Stomach (tissue), 9 donors: Measurements from ENCODE around the gene ARSJ. TPM values are rescaled to one million over a fixed set of nuclear protein-coding genes. Genes with fewer than 3 reads are reported as not detected.

Experiments used
- DNase-seq, 2 donors: peaks; one replicate each; pipeline versions ENCODE4 v3.0.0 to v3.0.0-alpha.2; 2013 to 2019
- H3K27ac ChIP-seq, 5 donors: fragments of 200-600 bp in 4 of 5; sonication (generic) in 4 of 5; one replicate each; pipeline ENCODE4 v1.5.1; 2013 to 2019; ENCODE audit warnings: mild to moderate bottlenecking in 1 of 5, moderate library complexity in 1 of 5
- H3K27me3 ChIP-seq, 3 donors: fragments of 200-600 bp; sonication (generic); one replicate each; pipeline ENCODE4 v1.5.1; 2017 to 2019; ENCODE audit warnings: mixed run types in 1 of 3
- H3K36me3 ChIP-seq, 4 donors: fragments of 200-600 bp; sonication (generic); 1 replicate in 3 of 4; 2 replicates in 1 of 4; pipeline ENCODE4 v1.5.1; 2016 to 2019
- H3K4me1 ChIP-seq, 4 donors: fragments of 200-600 bp; sonication (generic); one replicate each; pipeline ENCODE4 v1.5.1; 2016 to 2019
- H3K4me3 ChIP-seq, 4 donors: fragments of 200-600 bp; sonication (generic) in 3 of 4; one replicate each; pipeline ENCODE4 v1.5.1; 2016 to 2019; ENCODE audit warnings: mild to moderate bottlenecking in 1 of 4
- H3K9me3 ChIP-seq, 4 donors: fragments of 200-600 bp; sonication (generic); one replicate each; pipeline ENCODE4 v1.5.1; 2016 to 2019
- CTCF ChIP-seq, 7 experiments: fragments of 450-650 bp in 4 of 7; fragments of 200-600 bp in 3 of 7; sonication (generic) in 3 of 7; IDR thresholded peaks; one replicate each; pipeline ENCODE4 v1.5.1; 2016 to 2019; ENCODE audit warnings: antibody characterized with exemption in 7 of 7, control low read depth in 2 of 7, mild to moderate bottlenecking in 1 of 7
- EP300 ChIP-seq: sonication (generic); formaldehyde crosslinking; IDR thresholded peaks from one replicate; pipeline ENCODE4 v1.6.1; 2017; ENCODE audit warnings: antibody characterized with exemption
- POLR2A ChIP-seq, 4 donors: fragments of 450-650 bp; IDR thresholded peaks; one replicate each; pipeline ENCODE4 v1.6.1; 2016; ENCODE audit warnings: antibody characterized with exemption in 4 of 4, control low read depth in 2 of 4, mild to moderate bottlenecking in 1 of 4, moderate library complexity in 1 of 4
- POLR2AphosphoS5 ChIP-seq, 3 donors: sonication (generic); formaldehyde crosslinking; IDR thresholded peaks; one replicate each; pipeline ENCODE4 v1.6.1; 2016; ENCODE audit warnings: antibody characterized with exemption in 3 of 3
- WGBS, 5 donors: extraction: QIAGEN DNeasy Blood & Tissue Kit in 3 of 5; methylation state at CpG; one replicate each; pipeline versions ENCODE4 v1.1.5 to v1.1.7; 2013 to 2018; 5-methylcytosine and 5-hydroxymethylcytosine counted together
- intact Hi-C: fragments of 100-400 bp; cut with DNase I; formaldehyde crosslinking; loops from one replicate; pipeline ENCODE4 v1.15.1; 2023; ENCODE audit warnings: low total_unique reads
- polyA plus RNA-seq, 3 donors: library from polyadenylated mRNA; stranded (reverse); fragments of 200-250 nt; gene quantifications; one replicate each; pipeline ENCODE4 v1.2.3, GENCODE V29; 2013
- total RNA-seq, 5 donors: library from RNA; depleted of rRNA; stranded (reverse); fragments of >200 nt; gene quantifications; one replicate each; pipeline versions ENCODE4 v1.1.0 to v1.2.3, GENCODE V29; 2014 to 2016
- donor health status: healthy with polysubstance abuse.
- donor health status: Bipolar disorder and iron deficiency.
- donor health status: healthy.

The ARSJ gene
- total and polyA plus RNA-seq, 8 donors = 0.92 to 23.3 (median 5.6) TPM

GRCh38 chr4:113972781-113973180 lies 6.7 kb downstream of the ARSJ start:
- DNase-seq = no peak
- intact Hi-C loops = no loop called here
- no peak overlapping the region for H3K27ac ChIP-seq
- peaks cover 0 to 43% (median 19%) of the 10 kb centered on the region in 4 donors for H3K4me1 ChIP-seq
- H3K27me3 ChIP-seq = no peaks in the 10 kb centered on the region
- no peaks in the 10 kb centered on the region for H3K36me3 ChIP-seq
- WGBS, 5 donors = 91 to 96% (median 94%) methylated on average over 4 of the region's 4 CpGs
- H3K9me3 ChIP-seq = peaks cover 0 to 6% (median 0%) of the 10 kb centered on the region in 4 donors
- TF ChIP-seq POLR2AphosphoS5 (IDR thresholded peaks at IDR 0.05) (no peak), POLR2A (IDR thresholded peaks at IDR 0.05) (no peak), EP300 (no peak), CTCF (IDR thresholded peaks at IDR 0.05) (no peak)
- no peak overlapping the region for H3K4me3 ChIP-seq

- DNase-seq = no peak
- Histone ChIP-seq H3K9me3 (peaks cover 0 to 6% (median 0%) of the 10 kb centered on the region in 4 donors), H3K4me1 (peaks cover 0 to 36% (median 15%) of the 10 kb centered on the region in 4 donors), H3K27ac (no peak overlapping the region), H3K36me3 (no peaks in the 10 kb centered on the region), H3K27me3 (no peaks in the 10 kb centered on the region), H3K4me3 (no peak overlapping the region)
- 62 to 72% (median 63%) methylated on average over 2 of the region's 2 CpGs for WGBS, 5 donors
- intact Hi-C loops = no loop called here
- TF ChIP-seq EP300 = no peak
- peak in 1 of 3 donors; percentile 48 for TF ChIP-seq POLR2AphosphoS5 (IDR thresholded peaks at IDR 0.05)
- TF ChIP-seq CTCF (IDR thresholded peaks at IDR 0.05) = no peak
- TF ChIP-seq POLR2A (IDR thresholded peaks at IDR 0.05) = no peak
These were observed 7.6 kb downstream of the ARSJ start for GRCh38 chr4:113971706-113972360.

- Histone ChIP-seq H3K27ac (no peak overlapping the region), H3K9me3 (peaks cover 0 to 4% (median 0%) of the 10 kb centered on the region in 4 donors), H3K36me3 (no peaks in the 10 kb centered on the region), H3K27me3 (no peaks in the 10 kb centered on the region), H3K4me1 (peaks cover 0 to 21% (median 3%) of the 10 kb centered on the region in 4 donors), H3K4me3 (no peak overlapping the region)
- 74 to 92% (median 85%) methylated on average over 1 of the region's 1 CpG for WGBS, 5 donors
- intact Hi-C loops = no loop called here
- TF ChIP-seq EP300 (no peak), POLR2AphosphoS5 (IDR thresholded peaks at IDR 0.05) (no peak), POLR2A (IDR thresholded peaks at IDR 0.05) (no peak), CTCF (IDR thresholded peaks at IDR 0.05) (no peak)
- no peak for DNase-seq
These were observed 9.6 kb downstream of the ARSJ start for GRCh38 chr4:113969709-113970334.

- no peak overlapping the region for H3K4me3 ChIP-seq
- WGBS, 5 donors = 80 to 93% (median 83%) methylated on average over 2 of the region's 2 CpGs
- TF ChIP-seq POLR2A (IDR thresholded peaks at IDR 0.05) = no peak
- no peak for TF ChIP-seq POLR2AphosphoS5 (IDR thresholded peaks at IDR 0.05)
- no peak for TF ChIP-seq CTCF (IDR thresholded peaks at IDR 0.05)
- TF ChIP-seq EP300 = no peak
- no peaks in the 10 kb centered on the region for H3K9me3 ChIP-seq
- H3K27ac ChIP-seq = no peak overlapping the region
- no peak for DNase-seq
- peaks cover 0 to 21% (median 3%) of the 10 kb centered on the region in 4 donors for H3K4me1 ChIP-seq
- H3K36me3 ChIP-seq = no peaks in the 10 kb centered on the region
- intact Hi-C loops = no loop called here
- no peaks in the 10 kb centered on the region for H3K27me3 ChIP-seq
These were observed 11.0 kb downstream of the ARSJ start for GRCh38 chr4:113968473-113968872.
